SIG-M5 (cell line): ENCODE data around the gene CSTF2T.

Experiments
- DNase-seq: peaks from one replicate; lab custom pipeline; 2025; lab: John Stamatoyannopoulos, UW

The CSTF2T gene

GRCh38 chr10:51649064-51649463 lies 50.3 kb downstream of the CSTF2T start:
- DNase-seq = no peak
